GM23248 (cell line): Measurements from ENCODE around the gene HOXC11. TPM values are rescaled to one million over a fixed set of nuclear protein-coding genes. Genes with fewer than 3 reads are reported as not detected.

Source experiments
- DNase-seq: peaks from one replicate; pipeline ENCODE4 v3.0.0-alpha.2; 2015
- H2AFZ ChIP-seq: fragments of 200-600 bp; sonication (generic); 2 replicates; pipeline ENCODE4 v1.6.1; 2016; ENCODE audit warnings: antibody characterized with exemption
- H3F3A ChIP-seq: fragments of 200-600 bp; sonication (generic); 2 replicates; pipeline ENCODE4 v1.6.1; 2016; ENCODE audit warnings: mild to moderate bottlenecking, antibody characterized with exemption, mixed run types; ENCODE audit not compliant: insufficient read depth
- H3K27ac ChIP-seq: fragments of 200-600 bp; sonication (generic); 2 replicates; pipeline ENCODE4 v1.5.1; 2016; ENCODE audit warnings: mild to moderate bottlenecking
- H3K27me3 ChIP-seq: fragments of 200-600 bp; sonication (generic); replicated peaks from 2 replicates; pipeline ENCODE4 v1.6.1; 2016; ENCODE audit warnings: mild to moderate bottlenecking; ENCODE audit not compliant: insufficient read depth
- H3K36me3 ChIP-seq: fragments of 200-600 bp; sonication (generic); 2 replicates; pipeline ENCODE4 v1.6.1; 2016; ENCODE audit warnings: low read depth, mild to moderate bottlenecking
- H3K4me1 ChIP-seq: fragments of 200-600 bp; sonication (generic); 2 replicates; pipeline ENCODE4 v1.6.1; 2016; ENCODE audit warnings: mild to moderate bottlenecking; ENCODE audit not compliant: insufficient read depth
- H3K4me2 ChIP-seq: fragments of 200-600 bp; sonication (generic); one replicate; pipeline ENCODE4 v1.6.1; 2016; ENCODE audit warnings: mild to moderate bottlenecking; ENCODE audit not compliant: unreplicated experiment
- H3K4me3 ChIP-seq: fragments of 200-600 bp; sonication (generic); 2 replicates; pipeline ENCODE4 v1.5.1; 2016; ENCODE audit warnings: mild to moderate bottlenecking
- H3K79me2 ChIP-seq: fragments of 200-600 bp; sonication (generic); 2 replicates; pipeline ENCODE4 v1.6.1; 2016; ENCODE audit warnings: mild to moderate bottlenecking; ENCODE audit not compliant: insufficient read depth
- H3K9ac ChIP-seq: fragments of 200-600 bp; sonication (generic); 2 replicates; pipeline ENCODE4 v1.6.1; 2016; ENCODE audit warnings: mild to moderate bottlenecking
- H3K9me2 ChIP-seq: fragments of 200-600 bp; sonication (generic); 2 replicates; pipeline ENCODE4 v1.6.1; 2016; ENCODE audit warnings: mixed run types, mild to moderate bottlenecking, moderate library complexity; ENCODE audit not compliant: insufficient read depth
- H3K9me3 ChIP-seq: fragments of 200-600 bp; sonication (generic); one replicate; pipeline ENCODE4 v1.6.1; 2017; ENCODE audit warnings: low read depth
- H4K20me1 ChIP-seq: fragments of 200-600 bp; sonication (generic); 2 replicates; pipeline ENCODE4 v1.6.0; 2016; ENCODE audit not compliant: insufficient read depth
- EZH2 ChIP-seq: fragments of 200-600 bp; sonication (generic); IDR thresholded peaks from 2 replicates; pipeline ENCODE4 v1.6.1; 2018; ENCODE audit warnings: antibody characterized with exemption, mild to moderate bottlenecking; ENCODE audit not compliant: insufficient read depth, poor library complexity, severe bottlenecking
- EZH2phosphoT487 ChIP-seq: fragments of 200-600 bp; sonication (generic); IDR thresholded peaks from 2 replicates; pipeline ENCODE4 v1.6.1; 2018; ENCODE audit warnings: antibody characterized with exemption, moderate library complexity, mild to moderate bottlenecking, low read depth; ENCODE audit not compliant: insufficient read depth
- WGBS, 2 experiments: methylation state at CpG; one replicate each; pipeline ENCODE4 v1.1.6; 2015 to 2017; ENCODE audit warnings: low lambda C conversion rate in 2 of 2, low coverage in 1 of 2; ENCODE audit errors: missing lambda C conversion rate in 2 of 2; 5-methylcytosine and 5-hydroxymethylcytosine counted together
- in situ Hi-C: fragments of 300-500 bp; cut with MboI; formaldehyde crosslinking; loops from 2 replicates; pipeline ENCODE4 v1.15.0; 2020
- polyA plus RNA-seq: library from polyadenylated mRNA; unstranded; fragments of >200 nt; fragmentation: Nextera tagmentation; extraction: Ambion mirVana; gene quantifications from 2 replicates; pipeline ENCODE4 v1.2.1, GENCODE V29; 2016
- total RNA-seq: library from RNA; depleted of rRNA; stranded (reverse); fragments of >200 nt; shearing (Covaris generic); gene quantifications from 2 replicates; pipeline ENCODE4 v1.2.3, GENCODE V29; 2014

HOXC11 gene
- total and polyA plus RNA-seq, 2 experiments from 2014 or later = not detected

DNA sequence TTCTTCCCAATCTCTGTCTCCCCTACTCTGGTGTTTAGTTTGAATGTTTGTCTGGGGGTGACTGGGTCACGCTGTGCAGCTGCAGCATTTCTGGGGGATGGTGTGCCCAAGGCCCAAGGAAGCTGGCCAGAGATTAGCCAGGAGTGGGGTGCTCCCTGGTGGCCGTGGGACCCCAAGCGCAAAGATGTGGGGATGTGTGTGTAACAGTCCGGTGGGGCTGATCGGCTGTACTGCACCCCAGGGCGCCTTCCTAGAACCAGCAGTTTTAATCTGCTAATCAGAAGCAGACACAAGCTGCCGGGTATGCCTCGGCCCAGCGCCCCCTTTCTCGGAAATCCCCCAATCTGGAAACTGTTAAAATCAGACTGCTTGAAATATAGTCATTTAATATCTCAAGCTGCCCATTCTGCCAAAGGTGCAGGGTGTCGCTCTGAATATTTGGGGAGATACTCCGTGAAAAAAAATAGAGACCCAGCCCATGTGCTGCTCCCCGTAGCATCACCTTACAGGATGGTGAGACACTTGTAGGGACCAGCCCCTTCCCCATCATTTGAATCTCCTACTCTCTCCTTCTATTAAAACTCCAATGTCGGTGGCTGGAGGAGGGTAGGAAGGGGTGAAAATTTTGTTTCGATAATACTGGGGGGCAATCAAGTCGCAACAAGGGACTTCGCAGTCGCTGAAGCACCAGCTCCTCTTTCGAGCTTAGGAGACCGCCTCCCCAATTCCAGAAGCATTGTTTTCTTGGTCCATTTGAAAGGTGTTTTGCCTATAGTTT is 31.3 kb downstream of the HOXC11 start:
- H2AFZ ChIP-seq = no peak overlapping the region
- H3K27ac ChIP-seq = no peak overlapping the region
- no peaks in the 10 kb centered on the region for H3K36me3 ChIP-seq
- 69 to 75% methylated on average over 20 of the region's 20 CpGs for WGBS, 2 experiments
- no peaks in the 10 kb centered on the region for H3K9me3 ChIP-seq
- in situ Hi-C loops = no loop called here
- DNase-seq = no peak
- H3K4me3 ChIP-seq = no peak overlapping the region
- H3K9me2 ChIP-seq = no peaks in the 10 kb centered on the region
- H3F3A ChIP-seq = peaks cover 13% of the 10 kb centered on the region; the same call in 1 of the 2 replicates
- H3K27me3 ChIP-seq = no peaks in the 10 kb centered on the region
- H3K79me2 ChIP-seq = peaks cover 25% of the 10 kb centered on the region
- no peak overlapping the region for H3K9ac ChIP-seq
- H4K20me1 ChIP-seq = no peaks in the 10 kb centered on the region
- H3K4me2 ChIP-seq = no peak overlapping the region
- H3K4me1 ChIP-seq = peaks cover 10% of the 10 kb centered on the region
- TF ChIP-seq EZH2 (no peak), EZH2phosphoT487 (no peak)

GRCh38 chr12:54004841-54005530 is 32.1 kb downstream of the HOXC11 start:
- Histone ChIP-seq H3K9me3 (no peaks in the 10 kb centered on the region), H3K4me2 (no peak overlapping the region), H3F3A (peaks cover 13% of the 10 kb centered on the region; the same call in 1 of the 2 replicates), H3K4me3 (no peak overlapping the region), H3K4me1 (peaks cover 10% of the 10 kb centered on the region), H4K20me1 (no peaks in the 10 kb centered on the region), H3K9me2 (no peaks in the 10 kb centered on the region), H3K36me3 (no peaks in the 10 kb centered on the region), H3K27ac (no peak overlapping the region), H3K27me3 (no peaks in the 10 kb centered on the region), H3K9ac (no peak overlapping the region), H2AFZ (no peak overlapping the region), H3K79me2 (peaks cover 32% of the 10 kb centered on the region)
- in situ Hi-C loops = no loop called here
- no peak for TF ChIP-seq EZH2phosphoT487
- no peak for TF ChIP-seq EZH2
- DNase-seq = no peak
- WGBS, 2 experiments = 80 to 81% methylated on average over 15 to 31 of the region's 31 CpGs

DNA sequence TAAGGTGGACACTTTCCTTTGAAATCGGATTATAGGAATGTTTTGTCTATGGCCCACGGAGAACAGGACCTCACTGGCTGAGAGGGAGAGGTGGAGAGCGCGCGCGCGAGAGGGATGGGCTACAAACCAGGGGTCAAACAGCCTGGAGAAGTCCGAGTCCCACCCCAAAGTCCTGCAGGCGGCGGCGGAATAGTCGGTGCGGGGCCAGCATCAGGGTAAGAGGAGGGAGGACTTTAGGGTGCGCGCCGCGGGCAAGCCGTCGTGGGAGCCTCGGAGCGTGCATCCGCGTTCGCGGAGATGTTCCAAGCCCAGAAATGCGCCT is 32.6 kb downstream of the HOXC11 start:
- WGBS, 2 experiments = 25 to 29% methylated on average over 26 of the region's 26 CpGs
- no peaks in the 10 kb centered on the region for H3K9me2 ChIP-seq
- peaks cover 13% of the 10 kb centered on the region; the same call in 1 of the 2 replicates for H3F3A ChIP-seq
- H2AFZ ChIP-seq = no peak overlapping the region
- no peak overlapping the region for H3K9ac ChIP-seq
- no peaks in the 10 kb centered on the region for H3K9me3 ChIP-seq
- no peak overlapping the region for H3K4me3 ChIP-seq
- peaks cover 37% of the 10 kb centered on the region for H3K79me2 ChIP-seq
- H4K20me1 ChIP-seq = no peaks in the 10 kb centered on the region
- no peaks in the 10 kb centered on the region for H3K27me3 ChIP-seq
- H3K36me3 ChIP-seq = no peaks in the 10 kb centered on the region
- no peak overlapping the region for H3K27ac ChIP-seq
- H3K4me2 ChIP-seq = no peak overlapping the region
- in situ Hi-C loops = no loop called here
- peaks cover 10% of the 10 kb centered on the region for H3K4me1 ChIP-seq
- no peak for TF ChIP-seq EZH2phosphoT487
- no peak for TF ChIP-seq EZH2
- no peak for DNase-seq

GRCh38 chr12:54005853-54006558 is 33.1 kb downstream of the HOXC11 start:
- 15 to 19% methylated on average over 39 of the region's 39 CpGs for WGBS, 2 experiments
- in situ Hi-C loops = no loop called here
- Histone ChIP-seq H3K9me3 (no peaks in the 10 kb centered on the region), H3K27ac (no peak overlapping the region), H3K9ac (peak overlapping the region; percentile 77), H3K79me2 (peaks cover 38% of the 10 kb centered on the region), H3K4me1 (peaks cover 7% of the 10 kb centered on the region), H2AFZ (peak overlapping the region; percentile 89), H3K36me3 (no peaks in the 10 kb centered on the region), H3K4me2 (peak overlapping the region; percentile 85), H3K4me3 (peak overlapping the region; percentile 48), H4K20me1 (no peaks in the 10 kb centered on the region), H3K27me3 (no peaks in the 10 kb centered on the region), H3K9me2 (no peaks in the 10 kb centered on the region), H3F3A (peaks cover 13% of the 10 kb centered on the region; the same call in 1 of the 2 replicates)
- TF ChIP-seq EZH2phosphoT487 (no peak), EZH2 (no peak)
- DNase-seq = peak; percentile 92
